Right lobe of liver (tissue), 6 donors: ENCODE measurements around the gene TEP1. TPM values are rescaled to one million over a fixed set of nuclear protein-coding genes. Genes with fewer than 3 reads are reported as not detected.

ENCODE experiments used
- ATAC-seq, 4 donors: fragments of 200-7000 bp; cut with Tn5 transposase; one replicate each; pipeline ENCODE4 v1.9.1; 2020; ENCODE audit warnings: mild to moderate bottlenecking in 4 of 4, moderate library complexity in 4 of 4
- DNase-seq, 3 donors: peaks; one replicate each; pipeline ENCODE4 v3.0.0-alpha.2; 2020
- H3K27ac ChIP-seq, 3 donors: fragments of 200-600 bp; one replicate each; pipeline ENCODE4 v1.8.0; 2022
- H3K27me3 ChIP-seq, 2 donors: fragments of 200-600 bp; one replicate each; pipeline ENCODE4 v1.8.0; 2022
- H3K36me3 ChIP-seq, 4 donors: fragments of 200-600 bp; sonication (generic) in 1 of 4; one replicate each; pipeline versions ENCODE4 v1.5.1 to v1.8.0; 2017 to 2022; ENCODE audit warnings: control low read depth in 1 of 4
- H3K4me1 ChIP-seq, 4 donors: fragments of 200-600 bp; sonication (generic) in 1 of 4; one replicate each; pipeline versions ENCODE4 v1.5.1 to v1.8.0; 2017 to 2022; ENCODE audit warnings: control low read depth in 1 of 4
- H3K4me3 ChIP-seq, 3 donors: fragments of 200-600 bp; one replicate each; pipeline ENCODE4 v1.8.0; 2022
- H3K9me3 ChIP-seq, 4 donors: fragments of 200-600 bp; sonication (generic) in 1 of 4; one replicate each; pipeline versions ENCODE4 v1.5.1 to v1.8.0; 2017 to 2022; ENCODE audit warnings: control low read depth in 1 of 4
- CTCF ChIP-seq, 4 donors: fragments of 200-600 bp in 3 of 4; fragments of 450-650 bp in 1 of 4; IDR thresholded peaks; one replicate each; pipeline versions ENCODE4 v1.5.1 to v1.8.0; 2016 to 2022; ENCODE audit warnings: antibody characterized with exemption in 4 of 4, mild to moderate bottlenecking in 2 of 4
- POLR2A ChIP-seq: fragments of 450-650 bp; IDR thresholded peaks from one replicate; pipeline ENCODE4 v1.6.1; 2017; ENCODE audit warnings: antibody characterized with exemption, mild to moderate bottlenecking
- WGBS: methylation state at CpG from one replicate; pipeline ENCODE4 v1.1.6; 2018; ENCODE audit warnings: low coverage, low lambda C conversion rate; ENCODE audit not compliant: insufficient coverage; ENCODE audit errors: missing lambda C conversion rate; 5-methylcytosine and 5-hydroxymethylcytosine counted together
- intact Hi-C, 2 donors: fragments of 100-400 bp; cut with DNase I; formaldehyde crosslinking; loops; one replicate each; pipeline versions ENCODE4 v1.11.2 to v1.14.1; 2022
- total RNA-seq, 6 experiments: library from RNA; depleted of rRNA in 2 of 6; stranded (reverse); fragments of >200 nt in 2 of 6; fragmentation: NEBNext Ultra II Directional in 3 of 6; extraction: Animal tissue kit (Norgen Biotek cat#: 25700) in 3 of 6; gene quantifications; one replicate each; pipeline versions ENCODE4 v1.1.0 to v1.2.4, GENCODE V29; 2016 to 2023
- donor health status: DM: no; HTN: yes; CAD: no.
- donor health status: DM: no; HTN: no; CAD: no.
- donor health status: DM: no; HTN: no; CAD: no.
- donor health status: DM: no; HTN: yes; CAD: no.
- donor health status: DM: no; HTN: yes; CAD: no.

Gene TEP1
- total RNA-seq, 6 experiments from 2014 or later: 10.8 to 17.6 (median 14.0) TPM

- H3K27ac ChIP-seq: no peak overlapping the region
- peaks cover 6 to 89% (median 42%) of the 10 kb centered on the region in 4 donors for H3K36me3 ChIP-seq
- intact Hi-C loops: no loop called here
- H3K27me3 ChIP-seq: no peaks in the 10 kb centered on the region
- 100% methylated on average over 7 of the region's 10 CpGs for WGBS
- H3K4me3 ChIP-seq: no peak overlapping the region
- DNase-seq (no peak), ATAC-seq (no peak)
- TF ChIP-seq CTCF (IDR thresholded peaks at IDR 0.05) (no peak), POLR2A (no peak)
- no peaks in the 10 kb centered on the region for H3K9me3 ChIP-seq
- peaks cover 0 to 14% (median 0%) of the 10 kb centered on the region in 4 donors for H3K4me1 ChIP-seq
These were observed 30.3 kb downstream of the TEP1 start for GRCh38 chr14:20383032-20383431.

DNA sequence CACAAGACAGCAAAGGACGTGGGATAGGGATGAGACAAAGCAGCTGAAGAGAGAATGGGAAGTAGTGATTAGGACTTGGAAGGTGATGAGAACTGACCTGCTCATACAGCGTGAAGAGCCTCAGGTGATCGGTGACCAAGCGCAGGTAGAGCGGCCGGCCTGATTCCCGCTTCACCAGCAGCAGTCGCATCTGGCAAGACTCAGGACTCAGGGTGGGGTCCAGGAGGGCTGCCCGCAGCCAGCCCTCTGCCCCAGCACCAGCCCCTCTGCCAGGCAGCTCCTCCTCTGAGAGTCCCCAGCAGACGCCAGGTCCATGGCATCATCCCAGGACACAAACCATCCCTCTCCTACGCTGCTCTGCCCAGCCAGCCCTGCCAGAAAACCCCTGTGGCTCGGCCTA is 30.8 kb downstream of the TEP1 start:
- intact Hi-C loops: no loop called here
- TF ChIP-seq CTCF (IDR thresholded peaks at IDR 0.05): no peak
- TF ChIP-seq POLR2A: no peak
- 100% methylated on average over 1 of the region's 12 CpGs for WGBS
- Histone ChIP-seq H3K4me3 (no peak overlapping the region), H3K4me1 (peaks cover 0 to 14% (median 0%) of the 10 kb centered on the region in 4 donors), H3K27me3 (no peaks in the 10 kb centered on the region), H3K9me3 (no peaks in the 10 kb centered on the region), H3K36me3 (peaks cover 6 to 85% (median 41%) of the 10 kb centered on the region in 4 donors), H3K27ac (no peak overlapping the region)
- ATAC-seq: no peak
- DNase-seq: no peak

GRCh38 chr14:20381341-20381740 is 32.0 kb downstream of the TEP1 start:
- no peak overlapping the region for H3K27ac ChIP-seq
- H3K36me3 ChIP-seq: peaks cover 6 to 84% (median 45%) of the 10 kb centered on the region in 4 donors
- WGBS: no CpG with 5 or more reads among the region's 7 CpGs
- H3K9me3 ChIP-seq: no peaks in the 10 kb centered on the region
- H3K4me3 ChIP-seq: no peak overlapping the region
- no peak for DNase-seq
- TF ChIP-seq POLR2A (no peak), CTCF (IDR thresholded peaks at IDR 0.05) (no peak)
- peaks cover 0 to 18% (median 0%) of the 10 kb centered on the region in 4 donors for H3K4me1 ChIP-seq
- H3K27me3 ChIP-seq: no peaks in the 10 kb centered on the region
- no peak for ATAC-seq
- intact Hi-C loops: no loop called here

- WGBS: 82% methylated on average over 4 of the region's 6 CpGs
- Histone ChIP-seq H3K27me3 (no peaks in the 10 kb centered on the region), H3K4me3 (no peak overlapping the region), H3K27ac (no peak overlapping the region), H3K9me3 (no peaks in the 10 kb centered on the region), H3K36me3 (peaks cover 6 to 79% (median 45%) of the 10 kb centered on the region in 4 donors), H3K4me1 (peaks cover 0 to 25% (median 0%) of the 10 kb centered on the region in 4 donors)
- intact Hi-C loops: no loop called here
- no peak for TF ChIP-seq POLR2A
- DNase-seq: no peak
- no peak for ATAC-seq
These were observed 32.6 kb downstream of the TEP1 start for GRCh38 chr14:20380681-20381080.

DNA sequence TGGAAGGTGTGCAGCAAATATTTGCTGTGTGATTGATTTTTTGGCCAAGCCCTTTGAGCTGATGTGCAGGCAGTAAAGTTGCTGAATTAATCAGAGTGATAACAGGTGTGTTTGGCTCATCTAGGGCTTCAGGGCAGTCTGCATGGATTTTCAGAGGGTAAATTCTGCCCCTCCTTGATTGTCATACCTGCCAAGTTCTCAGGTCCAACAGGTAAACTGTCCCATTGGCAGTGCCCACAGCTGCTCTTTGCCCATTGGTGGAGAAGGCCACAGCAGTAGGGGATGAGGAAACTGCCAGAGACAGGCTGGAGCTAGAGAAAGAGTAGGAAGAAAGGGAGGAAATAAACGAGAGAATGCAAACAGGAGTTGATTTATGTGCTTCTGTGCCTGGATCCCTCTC is 33.6 kb downstream of the TEP1 start:
- ATAC-seq (peak in 2 of 4 donors; percentile 15 to 67), DNase-seq (no peak)
- Histone ChIP-seq H3K9me3 (no peaks in the 10 kb centered on the region), H3K4me1 (peaks cover 0 to 30% (median 0%) of the 10 kb centered on the region in 4 donors), H3K27me3 (no peaks in the 10 kb centered on the region), H3K27ac (no peak overlapping the region), H3K4me3 (no peak overlapping the region), H3K36me3 (peaks cover 6 to 79% (median 45%) of the 10 kb centered on the region in 4 donors)
- no peak for TF ChIP-seq POLR2A
- 14% methylated on average over 1 of the region's 1 CpG for WGBS
- intact Hi-C loops: no loop called here
